RCC 7860 (cell line): ENCODE results near the gene MLLT1.
"Not testable (repeated sequence)": the region's sequence is repeated elsewhere in the genome, so short reads cannot be mapped to it uniquely, and the experiment has no call there.

Experiments used
- DNase-seq: peaks from one replicate; pipeline ENCODE4 v3.0.0-alpha.2; 2015; ENCODE audit warnings: low spot score
- FAIRE-seq: peaks from 2 replicates; lab custom pipeline; 2012; peaks lifted over from hg19 to GRCh38; lab: Jason Lieb, UNC

MLLT1 gene

GRCh38 chr19:6279931-6280591 is at the start of gene MLLT1:
MLLT1 (minus strand) TSS chr19:6279975; CDS start chr19:6279784, 191 bp downstream.
- DNase-seq (peak; percentile 87), FAIRE-seq (no peak)

GRCh38 chr19:6326815-6327214 is 47.0 kb upstream of the MLLT1 start:
- DNase-seq (no peak), FAIRE-seq (no peak)

GRCh38 chr19:6325614-6326013 is 45.8 kb upstream of the MLLT1 start:
- no peak for FAIRE-seq

GRCh38 chr19:6324757-6325156 is 45.0 kb upstream of the MLLT1 start:
- FAIRE-seq: no peak

More at GRCh38 chr19:6325614-6326013, 45.8 kb upstream of the MLLT1 start:
- DNase-seq: no peak

GRCh38 chr19:6322284-6322683 is 42.5 kb upstream of the MLLT1 start:
- no peak for DNase-seq
- no peak for FAIRE-seq

More at GRCh38 chr19:6324757-6325156, 45.0 kb upstream of the MLLT1 start:
- no peak for DNase-seq

GRCh38 chr19:6319376-6319775 is 39.6 kb upstream of the MLLT1 start:
- no peak for DNase-seq
- FAIRE-seq: no peak

- DNase-seq (no peak), FAIRE-seq (no peak)
These were observed 39.0 kb upstream of the MLLT1 start for GRCh38 chr19:6318772-6319171.

GRCh38 chr19:6315646-6316045 is 35.9 kb upstream of the MLLT1 start:
- FAIRE-seq, DNase-seq: not testable (repeated sequence)

GRCh38 chr19:6313398-6313969 is 33.7 kb upstream of the MLLT1 start:
- no peak for FAIRE-seq
- DNase-seq: no peak

- DNase-seq (no peak), FAIRE-seq (no peak)
These were observed 32.2 kb upstream of the MLLT1 start for GRCh38 chr19:6312018-6312417.

- DNase-seq (no peak), FAIRE-seq (no peak)
These were observed 18.6 kb upstream of the MLLT1 start for GRCh38 chr19:6298413-6298812.

- FAIRE-seq: no peak
- DNase-seq: no peak
These were observed 17.4 kb upstream of the MLLT1 start for GRCh38 chr19:6297202-6297601.

- FAIRE-seq (no peak), DNase-seq (no peak)
These were observed 12.2 kb upstream of the MLLT1 start for GRCh38 chr19:6292006-6292405.

GRCh38 chr19:6288737-6289136 is 9.0 kb upstream of the MLLT1 start:
- FAIRE-seq: no peak
- no peak for DNase-seq

GRCh38 chr19:6287269-6287885 is 7.6 kb upstream of the MLLT1 start:
- DNase-seq: no peak
- FAIRE-seq: no peak

- DNase-seq (no peak), FAIRE-seq (no peak)
These were observed 6.9 kb upstream of the MLLT1 start for GRCh38 chr19:6286676-6287075.

GRCh38 chr19:6282393-6282792 is 2.6 kb upstream of the MLLT1 start:
- not testable (repeated sequence) for FAIRE-seq, DNase-seq

GRCh38 chr19:6279620-6279930 is 200 bp downstream of the MLLT1 start:
- DNase-seq (no peak), FAIRE-seq (no peak)

- DNase-seq (no peak), FAIRE-seq (no peak)
These were observed 795 bp downstream of the MLLT1 start for GRCh38 chr19:6278740-6279619.

GRCh38 chr19:6278051-6278450 is 1.7 kb downstream of the MLLT1 start:
- DNase-seq (no peak), FAIRE-seq (no peak)

GRCh38 chr19:6276447-6276846 is 3.3 kb downstream of the MLLT1 start:
- FAIRE-seq (no peak), DNase-seq (no peak)
